ENCODE measurements around the gene HAND1.
A peak's percentile ranks its signal among the peaks of the same experiment; 100 is the strongest.

The HAND1 gene

GRCh38 chr5:154447089-154447725 is 30.8 kb downstream of the HAND1 start:
- H3K79me2 ChIP-seq (ENCODE audit: insufficient read depth, low read length), result peaks cover 62% of the 10 kb centered on the region
- H3K9me3 ChIP-seq (ENCODE audit: insufficient read depth, low read depth, low read length), result no peaks in the 10 kb centered on the region
- H3K4me2 ChIP-seq (ENCODE audit: low read depth, low read length, poor library complexity, severe bottlenecking), result peak overlapping the region; percentile 92
- peaks cover 26% of the 10 kb centered on the region for H3K4me1 ChIP-seq (ENCODE audit: insufficient read depth, low read length, poor library complexity, severe bottlenecking)
- H2AFZ ChIP-seq (ENCODE audit: low read length), result no peak overlapping the region
- no peaks in the 10 kb centered on the region for H3K9me2 ChIP-seq (replicated peaks; ENCODE audit: low read depth, low read length)
- H3K4me3 ChIP-seq (ENCODE audit: low read length, poor library complexity, severe bottlenecking), result peak overlapping the region; percentile 83
- H3K27me3 ChIP-seq (ENCODE audit: insufficient read depth, low read length, poor library complexity, severe bottlenecking), result no peaks in the 10 kb centered on the region
- no peaks in the 10 kb centered on the region for H3F3A ChIP-seq (ENCODE audit: low read depth)
- peaks cover 29% of the 10 kb centered on the region for H4K20me1 ChIP-seq (ENCODE audit: insufficient read depth, low read length, poor library complexity, severe bottlenecking)
- peak overlapping the region; percentile 65 for H3K9ac ChIP-seq (ENCODE audit: low read depth, low read length, poor library complexity, severe bottlenecking)
- TF ChIP-seq EZH2phosphoT487 (IDR thresholded peaks at IDR 0.05; ENCODE audit: borderline replicate concordance) (no peak), CTCF (conservative IDR thresholded peaks at IDR 0.05; ENCODE audit: low read length) (no peak)
- peaks cover 6% of the 10 kb centered on the region; the same call in 1 of the 2 replicates for H3K36me3 ChIP-seq (ENCODE audit: insufficient read depth, low read length)

GRCh38 chr5:154446195-154447088 is 31.6 kb downstream of the HAND1 start:
- peaks cover 62% of the 10 kb centered on the region for H3K79me2 ChIP-seq (ENCODE audit: insufficient read depth, low read length)
- H3K9me3 ChIP-seq (ENCODE audit: insufficient read depth, low read depth, low read length), result no peaks in the 10 kb centered on the region
- H2AFZ ChIP-seq (ENCODE audit: low read length), result peak overlapping the region; percentile 27; the same call in 1 of the 2 replicates
- H3K4me1 ChIP-seq (ENCODE audit: insufficient read depth, low read length, poor library complexity, severe bottlenecking), result peaks cover 26% of the 10 kb centered on the region
- peak overlapping the region; percentile 83 for H3K4me3 ChIP-seq (ENCODE audit: low read length, poor library complexity, severe bottlenecking)
- no peak for TF ChIP-seq CTCF (conservative IDR thresholded peaks at IDR 0.05; ENCODE audit: low read length)
- no peak for TF ChIP-seq EZH2phosphoT487 (IDR thresholded peaks at IDR 0.05; ENCODE audit: borderline replicate concordance)
- peak overlapping the region; percentile 92 for H3K4me2 ChIP-seq (ENCODE audit: low read depth, low read length, poor library complexity, severe bottlenecking)
- no peaks in the 10 kb centered on the region for H3F3A ChIP-seq (ENCODE audit: low read depth)
- H3K27me3 ChIP-seq (ENCODE audit: insufficient read depth, low read length, poor library complexity, severe bottlenecking), result no peaks in the 10 kb centered on the region
- peaks cover 29% of the 10 kb centered on the region for H4K20me1 ChIP-seq (ENCODE audit: insufficient read depth, low read length, poor library complexity, severe bottlenecking)
- peak overlapping the region; percentile 65 for H3K9ac ChIP-seq (ENCODE audit: low read depth, low read length, poor library complexity, severe bottlenecking)
- H3K36me3 ChIP-seq (ENCODE audit: insufficient read depth, low read length), result peaks cover 6% of the 10 kb centered on the region; the same call in 1 of the 2 replicates
- H3K9me2 ChIP-seq (replicated peaks; ENCODE audit: low read depth, low read length), result no peaks in the 10 kb centered on the region

DNA sequence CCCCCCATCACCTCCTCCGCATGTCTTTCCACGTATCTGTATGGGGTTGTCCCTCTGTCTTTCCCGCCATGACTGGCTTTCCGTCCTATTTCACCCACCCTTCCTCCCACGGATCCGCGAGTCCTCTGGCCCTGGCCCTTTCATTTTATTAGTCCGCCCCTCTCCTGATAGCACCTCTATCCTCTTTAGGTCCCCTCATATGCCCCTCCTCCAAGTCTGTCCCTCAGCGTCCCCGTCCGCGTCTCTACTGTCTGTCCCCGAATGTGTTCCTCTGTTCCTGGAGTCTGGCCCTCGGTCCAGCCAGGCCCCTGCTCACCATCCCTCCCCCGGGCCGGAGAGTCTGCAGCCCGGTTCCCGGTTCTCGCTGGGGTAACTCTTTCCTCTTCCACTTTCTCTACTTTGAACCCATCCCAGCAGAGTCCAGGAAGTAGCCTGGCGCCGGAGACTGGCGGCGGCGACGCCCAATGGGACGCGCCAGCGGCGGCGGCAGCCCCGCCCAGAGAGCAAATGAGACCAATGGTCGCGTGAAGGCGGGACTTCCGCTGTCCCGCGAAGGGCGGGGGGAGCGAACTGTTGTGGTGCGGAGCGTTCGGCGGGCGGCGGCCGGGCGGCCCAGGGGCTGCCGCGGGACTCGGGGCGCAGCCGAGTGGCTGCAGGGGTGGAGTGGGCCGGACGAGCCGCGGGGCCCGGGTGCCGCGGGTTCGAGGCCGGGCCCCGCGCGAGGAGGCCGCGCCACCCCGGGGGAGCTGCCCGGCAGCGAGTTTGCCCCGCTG is 32.4 kb downstream of the HAND1 start, which contains the start of gene SAP30L:
Gene SAP30L, plus strand, starts transcription at position 576 of the 773 bp plus-strand sequence. CDS start 608 bp downstream, outside the sequence.
- peak within 1 kb of the TSS; percentile 92 for H3K4me2 ChIP-seq (ENCODE audit: low read depth, low read length, poor library complexity, severe bottlenecking)
- H2AFZ ChIP-seq (ENCODE audit: low read length), result peak within 1 kb of the TSS; percentile 50
- no peaks in the 10 kb centered on the region for H3K36me3 ChIP-seq (ENCODE audit: insufficient read depth, low read length)
- TF ChIP-seq CTCF (conservative IDR thresholded peaks at IDR 0.05; ENCODE audit: low read length), result no peak
- TF ChIP-seq EZH2phosphoT487 (IDR thresholded peaks at IDR 0.05; ENCODE audit: borderline replicate concordance), result no peak
- H3F3A ChIP-seq (ENCODE audit: low read depth), result no peaks in the 10 kb centered on the region
- H3K4me1 ChIP-seq (ENCODE audit: insufficient read depth, low read length, poor library complexity, severe bottlenecking), result peaks cover 26% of the 10 kb centered on the region
- peaks cover 29% of the 10 kb centered on the region for H4K20me1 ChIP-seq (ENCODE audit: insufficient read depth, low read length, poor library complexity, severe bottlenecking)
- H3K9ac ChIP-seq (ENCODE audit: low read depth, low read length, poor library complexity, severe bottlenecking), result peak within 1 kb of the TSS; percentile 77
- H3K27me3 ChIP-seq (ENCODE audit: insufficient read depth, low read length, poor library complexity, severe bottlenecking), result no peaks in the 10 kb centered on the region
- no peaks in the 10 kb centered on the region for H3K9me2 ChIP-seq (replicated peaks; ENCODE audit: low read depth, low read length)
- peak within 1 kb of the TSS; percentile 83 for H3K4me3 ChIP-seq (ENCODE audit: low read length, poor library complexity, severe bottlenecking)
- no peaks in the 10 kb centered on the region for H3K9me3 ChIP-seq (ENCODE audit: insufficient read depth, low read depth, low read length)
- H3K79me2 ChIP-seq (ENCODE audit: insufficient read depth, low read length), result peaks cover 60% of the 10 kb centered on the region
